NCI-H146 treated with DMSO at 0.1 percent for 48 hours (cell line): Measurements from ENCODE around the gene DCC.

Experiments used
- DNase-seq: peaks from one replicate; lab custom pipeline; 2025; ENCODE audit not compliant: unreplicated experiment; lab: John Stamatoyannopoulos, UW

DCC gene

DNA sequence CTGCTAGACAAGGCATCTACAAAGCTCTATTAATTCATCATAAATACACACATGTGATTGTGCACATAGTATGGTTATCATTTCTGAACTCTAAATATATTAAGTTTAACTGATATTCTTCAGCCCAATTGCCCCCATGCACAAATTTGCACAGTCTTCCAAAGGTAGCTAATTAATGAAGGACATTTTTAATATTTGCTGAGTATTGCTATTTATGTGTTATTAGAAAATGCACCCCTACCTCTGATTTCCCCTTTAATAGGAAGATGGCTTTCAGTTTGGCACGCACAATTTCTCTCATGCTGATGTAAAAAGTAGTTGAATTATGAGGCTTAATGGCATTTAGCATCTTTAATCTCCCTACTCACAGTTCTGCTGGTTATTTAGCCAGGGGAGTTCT lies 242.1 kb downstream of the DCC start:
- DNase-seq, result no peak

DNA sequence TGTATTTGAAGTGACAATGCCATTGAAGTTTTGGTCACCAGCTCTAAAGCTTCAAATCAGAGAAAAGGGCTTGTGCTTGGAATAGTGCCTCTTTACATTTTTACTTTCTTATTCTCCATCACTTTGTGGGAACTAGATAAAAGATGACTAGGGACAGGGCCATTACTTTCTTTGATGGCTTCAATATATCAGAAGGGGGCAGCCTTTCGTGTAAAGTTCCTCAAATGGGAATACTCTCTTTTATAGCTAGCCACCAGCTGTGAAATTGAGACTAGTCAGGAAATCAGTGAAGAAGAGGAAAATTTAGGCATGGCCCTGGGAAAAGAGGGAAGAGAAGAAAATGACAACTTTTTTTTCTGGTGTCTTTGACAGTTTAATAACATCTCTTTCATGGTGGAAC lies 242.5 kb downstream of the DCC start:
- no peak for DNase-seq

- DNase-seq, result no peak
Observed at GRCh38 chr18:52588931-52589330, 248.9 kb downstream of the DCC start.

GRCh38 chr18:52596748-52597435 lies 256.9 kb downstream of the DCC start:
- peak; percentile 39 for DNase-seq

DNA sequence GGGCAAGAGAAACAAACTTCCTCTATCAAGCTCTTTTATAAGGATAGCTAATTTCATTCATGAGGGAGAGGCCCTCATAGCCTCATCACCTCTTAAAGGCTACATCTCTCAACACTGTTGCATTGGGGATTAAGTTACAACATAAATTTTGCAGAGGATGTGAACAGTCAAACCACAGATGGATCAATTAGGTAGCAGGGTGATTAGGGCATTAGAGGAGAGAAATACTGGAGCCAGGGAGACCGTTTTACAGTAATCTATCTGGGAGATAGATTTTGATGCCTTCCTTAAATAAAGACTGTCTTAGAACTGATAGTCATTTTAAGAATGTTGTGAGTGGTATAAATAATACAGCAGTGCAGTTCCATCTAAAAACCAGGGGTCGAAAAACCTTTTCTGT lies 258.9 kb downstream of the DCC start:
- no peak for DNase-seq

- no peak for DNase-seq
Observed at GRCh38 chr18:52602820-52603219, 262.8 kb downstream of the DCC start.

GRCh38 chr18:52605345-52605744 lies 265.3 kb downstream of the DCC start:
- DNase-seq, result no peak

- DNase-seq, result no peak
Observed at GRCh38 chr18:52607985-52608384, 268.0 kb downstream of the DCC start.

DNA sequence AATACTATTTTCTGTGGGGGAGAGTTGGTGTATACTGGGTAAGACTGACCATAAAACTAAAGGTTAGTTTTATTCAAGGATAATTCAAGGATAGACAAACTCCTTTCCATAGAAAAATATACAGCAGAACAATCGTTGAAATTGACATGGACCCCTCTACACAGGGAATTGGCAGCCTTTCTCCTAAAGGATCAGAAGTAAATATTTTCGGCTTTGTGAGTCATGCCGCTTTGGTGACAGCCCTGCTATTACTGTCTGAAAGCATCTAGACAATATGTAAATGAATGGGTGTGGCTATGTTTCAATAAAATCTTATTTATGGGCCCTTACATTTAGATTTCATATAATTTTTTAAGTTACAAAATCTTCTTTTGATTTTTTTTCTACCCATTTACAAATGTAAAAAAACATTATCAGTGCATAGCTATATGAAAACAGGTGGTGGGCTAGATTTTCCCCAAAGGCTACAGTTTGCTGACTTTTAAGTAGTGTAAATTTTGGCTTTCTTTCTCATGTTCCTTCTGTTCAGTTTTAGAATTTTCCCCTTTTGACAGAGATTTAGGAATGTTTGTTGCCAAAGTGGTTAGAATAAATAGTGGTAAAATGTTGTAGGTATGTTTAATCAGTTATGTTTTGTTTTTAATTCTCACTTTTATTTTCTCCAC lies 270.6 kb downstream of the DCC start:
- no peak for DNase-seq

DNA sequence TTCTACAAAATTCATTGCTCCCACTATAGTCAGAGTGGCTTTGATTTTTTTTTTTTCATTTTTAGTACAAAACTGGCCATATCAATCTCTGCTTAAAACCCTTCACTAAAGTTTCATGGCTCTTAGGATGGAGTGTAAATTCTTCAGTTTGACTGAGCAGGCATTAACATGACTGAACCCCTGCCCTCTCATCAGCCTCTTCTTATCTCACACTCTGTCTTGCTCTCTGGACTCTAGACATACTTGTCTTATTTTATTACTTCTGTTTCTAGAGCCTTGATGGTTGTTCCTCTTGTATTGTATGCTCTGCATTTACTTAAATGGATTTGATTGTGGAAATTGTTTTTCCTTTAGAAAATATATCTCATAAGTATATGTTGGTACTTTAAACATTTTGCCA lies 272.4 kb downstream of the DCC start:
- DNase-seq, result no peak

DNA sequence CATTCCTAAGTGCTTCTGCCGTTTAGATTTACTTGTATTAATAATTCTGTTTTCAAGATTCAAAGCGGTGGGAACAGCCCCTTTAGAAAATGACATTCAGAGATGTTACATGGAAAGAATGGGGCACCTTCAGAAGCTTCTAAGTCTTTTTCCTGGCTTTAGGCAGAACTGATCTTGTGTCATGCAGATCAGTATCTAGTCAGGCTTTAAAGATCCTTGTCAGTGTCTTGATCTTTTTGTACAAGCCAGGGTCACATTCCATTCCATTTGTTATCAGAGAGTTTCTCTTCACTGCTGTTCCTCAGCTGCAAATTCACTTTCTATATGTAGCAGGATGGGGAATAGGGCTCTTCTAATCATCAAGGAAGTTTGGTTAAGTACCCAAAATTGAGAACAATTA lies 275.3 kb downstream of the DCC start:
- no peak for DNase-seq

GRCh38 chr18:52615943-52616342 lies 275.9 kb downstream of the DCC start:
- no peak for DNase-seq

DNA sequence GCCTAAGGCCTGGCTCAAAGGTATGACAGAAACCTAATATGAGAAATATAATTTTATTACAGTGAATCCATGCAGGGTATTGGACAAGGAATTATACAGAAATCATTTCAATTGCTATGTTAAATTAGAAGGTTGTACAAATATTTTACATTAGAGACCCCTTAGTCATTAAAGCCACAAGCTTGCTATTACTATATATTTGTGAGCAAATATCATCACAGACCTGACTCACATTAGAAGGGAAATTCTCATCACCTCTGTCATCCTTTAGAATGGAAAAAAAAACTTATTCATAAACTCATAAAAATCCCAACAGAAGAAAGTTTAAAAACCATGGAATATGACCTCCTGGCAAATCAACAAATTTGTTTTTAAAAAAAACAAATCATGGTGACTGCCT lies 277.9 kb downstream of the DCC start:
- DNase-seq, result no peak

- no peak for DNase-seq
Observed at GRCh38 chr18:52620926-52621439, 281.0 kb downstream of the DCC start.

- DNase-seq, result no peak
Observed at GRCh38 chr18:52624702-52625101, 284.7 kb downstream of the DCC start.

DNA sequence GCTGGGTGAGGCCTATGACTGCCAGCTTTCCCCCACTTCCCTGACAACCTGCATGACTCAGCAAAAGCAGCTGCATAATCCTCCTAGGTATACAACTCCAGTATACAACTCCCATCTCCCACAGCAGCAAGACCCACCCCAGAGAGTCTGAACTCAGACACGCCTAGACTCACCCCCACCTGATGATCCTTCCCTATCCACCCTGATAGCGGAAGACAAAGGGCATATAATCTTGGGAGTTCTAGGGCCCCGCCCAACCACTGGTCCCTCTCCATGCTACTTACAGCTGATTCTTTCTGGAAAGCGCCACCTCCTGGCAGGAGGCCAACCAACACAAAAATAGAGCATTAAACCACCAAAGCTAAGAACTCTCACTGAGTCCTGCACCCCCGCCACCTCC lies 296.5 kb downstream of the DCC start:
- DNase-seq, result no peak

DNA sequence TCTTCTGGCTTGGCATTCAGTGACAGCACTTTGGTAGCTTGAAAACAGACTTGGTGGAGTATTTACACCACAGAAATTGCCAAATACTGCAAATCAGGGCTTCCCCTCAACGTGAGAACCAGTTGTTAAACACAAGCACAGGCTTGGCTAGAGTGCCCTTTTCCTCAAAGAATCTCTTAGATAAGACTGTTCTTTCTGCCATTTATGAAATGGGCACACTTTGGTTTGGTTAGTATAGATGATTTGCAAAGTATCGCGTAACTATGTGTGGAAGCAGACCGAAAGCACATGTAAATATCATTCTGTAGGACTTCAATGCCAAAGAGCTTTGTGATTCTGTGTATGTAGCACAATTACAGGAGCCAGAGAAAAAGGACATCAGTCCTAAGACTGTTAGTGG lies 308.2 kb downstream of the DCC start:
- DNase-seq, result no peak

GRCh38 chr18:52652391-52652790 lies 312.4 kb downstream of the DCC start:
- DNase-seq, result no peak

GRCh38 chr18:52657043-52657805 lies 317.2 kb downstream of the DCC start:
- DNase-seq, result no peak

DNA sequence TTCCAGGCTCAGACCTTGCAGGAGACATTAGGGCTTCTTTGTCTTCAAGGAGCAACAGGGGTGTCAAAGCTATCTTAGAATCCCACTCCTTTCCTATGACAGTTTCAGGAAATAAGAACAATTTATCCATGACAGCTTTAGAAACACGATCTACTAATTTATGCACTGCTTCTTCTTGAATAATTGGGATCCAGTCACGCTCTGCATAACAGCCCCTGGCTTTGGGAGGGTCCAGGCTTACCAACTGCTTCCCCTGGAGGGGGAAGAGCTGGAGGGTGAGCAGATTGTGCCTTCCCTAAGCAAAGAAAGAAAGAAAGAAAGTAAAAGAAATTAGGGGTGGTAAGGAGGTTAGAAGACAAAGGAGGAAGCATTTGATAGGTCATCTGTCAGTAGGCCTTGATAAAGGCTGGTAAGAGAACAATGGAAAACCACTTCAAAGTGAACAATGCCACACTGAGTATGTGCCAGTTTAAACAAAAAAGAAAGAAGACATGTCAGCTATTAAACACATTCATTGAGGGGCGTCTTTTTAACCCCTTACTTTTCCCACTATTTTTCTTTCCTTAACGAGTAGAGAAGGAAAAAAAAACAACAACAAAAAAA lies 327.6 kb downstream of the DCC start:
- DNase-seq, result no peak

DNA sequence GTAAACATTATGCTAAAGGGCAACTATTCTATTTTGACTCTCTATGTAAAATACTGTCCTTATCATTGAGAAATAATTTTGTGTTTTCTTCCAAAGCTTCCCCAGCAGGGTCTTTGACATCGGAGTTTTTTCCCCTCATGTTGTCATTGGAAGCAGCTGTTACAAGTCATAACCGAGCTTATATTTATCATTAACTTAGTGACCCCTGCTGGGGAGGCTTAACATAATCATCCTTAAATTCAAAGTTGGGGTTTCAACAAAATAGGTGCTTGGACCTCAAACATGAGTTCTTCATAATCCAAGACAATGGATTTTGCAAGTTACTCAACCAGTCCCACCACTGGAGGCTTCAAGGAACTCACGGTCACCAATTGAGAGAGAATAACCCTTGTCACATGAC lies 330.9 kb downstream of the DCC start:
- DNase-seq, result no peak

GRCh38 chr18:52678034-52678433 lies 338.0 kb downstream of the DCC start:
- DNase-seq, result no peak
